Epidermal melanocyte (primary cell): ENCODE results near the gene RFESD.
"Not testable (repeated sequence)": the region's sequence is repeated elsewhere in the genome, so short reads cannot be mapped to it uniquely, and the experiment has no call there.

ENCODE experiments used
- DNase-seq: peaks from one replicate; pipeline ENCODE4 v3.0.0; 2011; ENCODE audit warnings: low spot score; ENCODE audit not compliant: insufficient read length

RFESD gene

DNA sequence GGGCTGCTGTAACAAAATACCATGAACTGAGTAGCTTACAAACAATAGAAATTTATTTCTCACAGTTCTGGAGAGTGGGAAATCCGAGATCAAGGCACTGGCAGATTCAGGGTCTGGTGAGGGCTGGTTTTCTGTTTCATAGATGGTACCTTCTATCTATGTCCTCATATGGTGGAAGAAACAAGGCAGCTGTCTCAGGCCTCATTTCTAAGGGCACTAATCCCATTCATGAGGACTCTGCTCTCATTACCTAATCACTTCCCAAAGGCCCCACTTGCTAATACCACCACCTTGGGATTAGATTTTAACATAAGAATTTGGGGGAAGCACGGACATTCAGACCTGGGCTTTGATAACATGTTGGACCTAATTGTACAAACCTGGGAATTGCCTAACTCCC, 13.5 kb downstream of the RFESD start:
- no peak for DNase-seq

DNA sequence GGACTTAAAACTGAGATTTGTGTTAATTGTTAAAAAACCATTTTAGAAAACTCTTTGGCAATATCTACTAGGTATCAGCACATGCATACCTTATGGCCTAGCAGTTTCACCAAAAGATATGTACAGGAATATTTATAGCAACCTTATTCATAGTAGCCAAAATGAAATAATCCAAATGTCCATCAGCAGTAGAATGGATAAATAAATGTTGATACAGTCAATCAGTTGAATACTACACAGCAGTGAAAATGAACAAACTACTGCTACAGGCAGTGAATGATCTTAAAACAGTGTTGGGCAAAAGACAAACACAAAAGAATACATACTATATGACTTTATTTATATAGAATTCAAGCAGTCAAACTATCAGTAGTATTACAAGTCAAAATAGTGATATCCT, 16.4 kb downstream of the RFESD start:
- DNase-seq: no peak

DNA sequence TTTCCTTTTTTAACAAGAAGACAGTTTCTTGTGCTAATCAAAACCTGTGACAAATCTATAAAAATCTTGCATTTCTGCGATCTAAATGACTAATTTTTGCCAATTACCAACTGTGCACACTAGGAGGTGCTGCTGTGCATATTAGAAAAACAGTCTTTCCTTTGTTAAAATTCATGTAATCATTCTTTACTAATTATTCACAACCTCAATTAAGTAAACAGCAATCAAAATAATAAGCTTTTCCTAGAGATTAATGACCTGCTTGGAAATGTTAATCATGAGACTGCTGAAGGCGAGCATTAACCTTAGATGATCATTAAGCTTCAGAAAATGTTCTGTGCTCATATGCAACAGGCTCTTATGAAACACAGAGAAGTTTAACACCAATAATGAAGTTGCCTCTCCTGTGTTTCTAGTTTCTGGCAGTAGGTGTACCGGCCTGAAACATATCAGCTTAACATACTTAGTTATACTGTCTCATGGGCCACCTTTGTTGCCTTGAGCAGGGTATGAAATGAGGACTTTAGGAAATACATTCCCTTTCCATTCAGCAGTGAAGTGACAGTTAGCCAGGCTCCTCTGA, 17.7 kb downstream of the RFESD start:
- DNase-seq: no peak

DNA sequence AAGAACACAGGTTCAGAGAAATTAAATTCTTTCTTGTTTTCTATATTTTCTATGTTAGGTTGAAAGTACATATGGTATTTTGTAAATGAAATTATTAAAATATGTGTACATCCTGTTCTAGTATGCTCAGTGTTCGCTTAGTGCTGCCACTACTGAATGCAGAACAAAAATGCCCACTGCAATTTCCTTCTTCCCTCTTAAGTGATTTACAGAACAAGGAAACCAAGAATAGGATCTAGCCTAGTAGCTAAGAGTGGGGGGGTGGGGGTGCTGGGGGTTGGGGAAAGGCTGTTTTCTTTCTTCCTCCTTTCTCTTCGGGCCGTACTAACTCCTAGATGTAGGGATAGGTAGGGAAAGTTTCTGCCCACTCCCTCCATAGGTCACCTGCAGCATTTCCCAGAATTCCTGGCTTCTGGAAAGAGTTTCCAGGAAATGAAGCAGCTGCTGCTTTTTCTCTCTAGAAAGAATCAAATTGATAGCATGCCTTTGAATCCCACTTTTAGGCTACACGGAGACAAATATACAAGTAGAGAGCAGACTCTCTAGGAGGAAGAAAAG, 20.6 kb downstream of the RFESD start:
- no peak for DNase-seq

DNA sequence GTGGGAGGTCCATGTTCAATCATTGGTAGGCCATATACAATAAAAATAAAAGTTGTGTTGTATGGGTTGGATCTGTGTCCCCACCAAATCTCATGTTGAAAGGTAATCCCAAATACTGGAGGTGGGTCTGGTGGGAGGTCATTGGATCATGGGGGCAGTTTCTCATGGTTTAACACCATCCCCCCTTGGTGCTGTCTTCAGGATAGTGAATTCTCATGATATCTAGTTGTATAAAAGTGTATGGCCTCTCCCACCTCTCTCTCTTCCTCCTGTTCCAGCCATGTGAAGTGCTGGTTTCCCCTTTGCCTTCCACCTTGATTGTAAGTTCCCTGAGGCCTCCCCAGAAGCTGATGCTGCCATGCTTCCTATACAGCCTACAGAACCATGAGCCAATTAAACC, 21.1 kb downstream of the RFESD start:
- no peak for DNase-seq

DNA sequence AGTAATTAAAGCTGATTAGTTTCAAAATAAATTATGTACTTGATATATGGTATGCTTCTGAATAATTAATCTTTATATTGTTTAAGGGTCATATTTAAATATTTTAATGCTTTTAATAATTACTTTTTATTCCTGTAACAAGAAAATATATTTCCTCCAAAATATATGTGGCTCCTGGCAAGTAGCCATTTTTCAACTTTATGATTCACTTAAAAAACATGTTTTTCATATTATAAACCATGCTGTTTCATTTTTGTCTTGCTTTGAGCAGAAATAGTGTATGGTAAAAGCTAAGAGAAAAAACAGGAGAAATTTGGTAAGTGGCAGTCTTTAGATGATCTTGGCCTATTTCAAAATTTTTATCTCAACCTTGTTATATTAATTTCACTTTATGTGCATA, 21.6 kb downstream of the RFESD start:
- no peak for DNase-seq

DNA sequence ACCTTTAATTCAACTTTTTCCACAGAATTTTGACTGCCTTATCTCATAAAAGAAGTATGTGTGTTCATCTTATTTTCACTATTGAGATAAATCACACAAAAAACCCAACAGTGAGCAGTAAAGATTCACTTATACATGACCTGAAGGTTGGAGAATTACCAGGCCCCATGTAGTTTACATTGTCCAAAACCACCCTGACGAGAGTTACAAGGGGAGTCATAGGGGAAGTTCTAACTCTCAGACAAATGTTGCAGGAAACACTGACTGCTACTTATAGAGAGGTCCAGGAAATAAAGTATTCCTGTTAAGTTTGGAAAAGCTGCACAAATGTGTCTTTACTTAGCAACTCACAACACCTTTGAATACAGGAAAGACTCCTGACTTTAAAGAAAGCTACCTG, 22.2 kb downstream of the RFESD start:
- no peak for DNase-seq

DNA sequence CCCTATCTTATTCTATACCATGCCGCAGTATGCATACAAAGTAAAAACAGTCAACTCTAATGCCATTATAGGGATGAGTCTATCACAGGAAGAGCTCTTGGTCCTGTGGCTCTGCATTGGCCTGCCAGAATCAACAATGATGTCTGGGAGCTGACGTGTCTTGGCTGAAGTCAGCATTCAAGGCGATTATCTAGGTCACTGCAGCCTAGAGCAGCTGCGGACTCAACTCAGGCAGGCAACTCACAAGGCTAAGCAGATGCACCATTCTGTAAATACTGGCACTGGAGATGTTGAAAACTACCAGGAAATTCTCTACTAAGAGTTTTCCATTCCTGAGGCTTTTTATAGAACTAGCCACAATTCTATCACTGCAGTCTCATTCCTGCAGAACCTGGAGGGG, 23.0 kb downstream of the RFESD start:
- no peak for DNase-seq

DNA sequence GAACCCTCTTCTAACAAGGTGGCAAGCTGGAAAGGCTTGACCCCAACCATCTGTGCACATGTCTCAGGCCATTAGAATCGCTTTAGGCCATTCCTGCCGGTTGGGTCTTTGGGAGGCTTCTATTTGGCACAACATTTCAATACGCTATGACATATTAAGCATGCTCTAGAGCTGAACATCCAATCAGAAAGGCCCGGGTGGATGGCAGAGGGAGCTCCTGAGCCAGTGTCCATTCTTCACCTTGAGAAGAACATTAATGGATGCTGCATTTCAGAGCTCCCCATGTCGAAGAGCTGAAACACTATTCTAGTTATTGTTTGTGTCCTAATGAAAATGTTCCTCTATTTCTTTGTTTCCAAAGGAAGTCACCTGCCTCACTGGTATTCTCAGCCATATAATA, 23.4 kb downstream of the RFESD start:
- DNase-seq: no peak

DNA sequence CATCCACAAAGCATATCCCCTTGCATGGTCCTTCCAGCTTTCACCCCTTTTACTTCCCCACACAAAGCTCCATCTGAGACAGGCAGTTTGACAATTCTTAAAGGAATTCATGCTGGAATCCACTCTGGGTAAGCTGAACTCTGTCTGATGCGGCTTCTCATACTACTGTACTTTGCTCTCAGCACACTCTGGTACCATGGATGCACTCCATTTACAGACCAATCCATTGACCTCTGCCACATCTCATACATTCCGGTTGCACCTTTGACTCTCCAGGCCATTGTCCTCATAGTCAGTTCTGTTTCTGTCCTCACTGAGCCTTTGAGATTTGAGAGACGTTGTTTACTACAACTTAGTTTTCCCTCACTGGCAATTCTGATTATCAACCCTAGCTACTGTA, 24.0 kb downstream of the RFESD start:
- no peak for DNase-seq

DNA sequence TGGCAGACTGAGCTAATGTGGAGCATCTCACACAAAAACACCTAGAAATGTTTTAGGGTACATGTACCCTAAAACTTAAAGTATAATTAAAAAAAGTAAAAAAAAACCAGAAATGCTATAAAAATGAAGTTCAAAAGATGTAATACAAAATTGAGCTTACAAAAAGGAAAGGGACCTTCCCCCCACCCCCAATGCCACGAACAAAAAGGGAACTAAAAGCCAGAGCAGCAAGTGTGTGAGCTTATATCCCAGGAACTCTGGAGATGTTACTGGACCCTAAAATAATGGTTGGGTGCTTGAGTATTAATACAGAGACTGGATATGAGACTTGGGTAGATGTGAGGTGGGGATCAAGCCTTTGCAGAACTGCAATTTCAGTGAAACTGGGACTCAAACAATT, 25.2 kb downstream of the RFESD start:
- DNase-seq: no peak

DNA sequence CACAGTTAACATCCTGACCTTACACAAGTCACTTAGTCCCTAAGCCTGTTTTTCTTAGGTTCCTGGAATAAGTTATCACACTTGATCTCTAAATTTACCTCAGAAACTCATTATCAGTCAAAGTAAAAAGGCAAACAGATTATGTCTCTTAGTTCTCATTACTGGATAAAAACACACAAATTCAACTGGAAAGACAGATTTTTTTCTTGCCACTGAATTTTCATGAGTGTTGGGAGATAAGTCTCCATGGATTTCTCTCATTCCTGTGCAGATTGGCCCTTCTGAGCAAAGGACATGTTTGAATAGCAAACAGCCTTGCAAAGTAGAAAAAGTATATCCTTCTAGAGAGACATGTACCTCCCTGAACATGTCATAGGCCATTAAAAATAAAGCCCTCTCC, 26.1 kb downstream of the RFESD start:
- DNase-seq: no peak

DNA sequence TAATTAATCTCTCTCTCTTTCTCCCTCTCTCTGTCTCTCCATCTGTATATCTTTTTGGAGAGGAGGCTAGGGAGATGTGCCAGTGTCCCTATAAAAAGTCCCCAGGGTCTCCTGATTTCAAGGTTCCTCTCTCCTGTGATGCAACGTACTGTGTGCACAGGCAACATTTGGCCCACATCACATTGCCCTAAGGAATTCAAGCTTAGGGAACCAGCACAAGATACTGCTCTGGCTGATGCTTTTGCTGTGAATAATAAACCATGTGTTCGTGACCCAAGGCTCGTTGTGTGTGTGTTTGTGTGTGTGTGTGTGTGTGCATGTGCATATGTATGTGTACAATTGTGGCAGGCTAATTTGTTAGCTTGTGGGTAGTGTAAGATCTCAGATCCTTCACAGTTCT, 26.5 kb downstream of the RFESD start:
- DNase-seq: no peak

DNA sequence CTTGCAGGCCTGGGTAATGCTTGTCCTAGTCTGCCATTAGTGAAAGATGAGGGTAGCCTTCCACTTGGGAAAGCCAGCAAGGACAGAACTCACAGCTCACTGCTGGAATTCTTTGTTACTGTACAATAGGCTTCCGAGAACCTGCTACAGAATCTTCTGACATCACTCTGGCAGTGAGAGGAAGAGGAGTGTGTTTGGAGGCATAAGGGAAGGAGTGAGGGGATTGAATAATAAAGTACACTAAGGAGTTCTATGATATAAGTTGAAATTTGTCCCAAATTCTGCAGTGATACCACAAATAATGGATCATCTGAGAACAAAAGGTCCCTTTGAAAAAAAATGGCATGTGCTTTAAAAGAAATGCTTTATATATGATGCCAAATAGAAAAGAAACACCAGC, 36.3 kb downstream of the RFESD start, which contains the start of gene SPATA9:
SPATA9 (minus strand) TSS at position 101 of the 400 bp plus-strand sequence. CDS start 137 bp downstream, outside the sequence.
- no peak for DNase-seq

DNA sequence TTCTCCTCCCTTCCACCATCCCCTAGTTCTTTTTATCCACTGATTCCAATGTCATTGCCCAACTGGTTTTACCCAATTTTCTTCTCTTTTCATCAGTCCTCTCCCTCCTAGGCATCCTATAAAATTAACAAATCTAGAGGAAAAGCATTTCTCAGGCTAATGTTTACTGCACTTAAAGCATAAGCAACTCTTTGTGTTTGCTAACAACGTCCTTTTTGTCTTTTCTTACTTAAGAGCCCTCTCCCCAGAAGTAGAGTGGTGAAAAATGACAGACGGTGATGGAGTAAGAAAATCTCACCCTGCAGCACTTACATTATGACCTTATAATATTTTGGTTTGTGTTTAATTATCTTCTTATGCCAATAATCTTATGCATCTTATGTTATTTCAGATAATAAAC, 37.8 kb downstream of the RFESD start:
- DNase-seq: peak; percentile 34

DNA sequence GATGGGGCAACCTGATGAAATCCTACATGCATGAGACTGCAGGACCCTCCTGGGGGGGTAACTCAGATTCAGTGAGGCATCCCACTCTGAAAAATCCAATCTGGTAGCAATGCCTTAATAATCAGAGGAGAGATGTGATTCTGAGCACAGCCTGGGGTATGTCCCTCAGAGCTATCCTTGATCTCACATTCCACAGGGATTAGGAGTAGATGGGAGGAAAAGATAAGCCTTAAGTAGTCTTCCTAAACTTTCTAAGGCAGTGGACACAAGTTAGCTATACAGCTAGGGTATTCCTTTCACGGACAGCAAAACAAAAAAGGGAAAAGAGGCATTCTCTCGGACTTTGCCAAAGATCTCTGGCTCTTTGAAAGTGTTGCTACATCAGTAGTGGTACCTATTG, 40.1 kb downstream of the RFESD start:
- no peak for DNase-seq

DNA sequence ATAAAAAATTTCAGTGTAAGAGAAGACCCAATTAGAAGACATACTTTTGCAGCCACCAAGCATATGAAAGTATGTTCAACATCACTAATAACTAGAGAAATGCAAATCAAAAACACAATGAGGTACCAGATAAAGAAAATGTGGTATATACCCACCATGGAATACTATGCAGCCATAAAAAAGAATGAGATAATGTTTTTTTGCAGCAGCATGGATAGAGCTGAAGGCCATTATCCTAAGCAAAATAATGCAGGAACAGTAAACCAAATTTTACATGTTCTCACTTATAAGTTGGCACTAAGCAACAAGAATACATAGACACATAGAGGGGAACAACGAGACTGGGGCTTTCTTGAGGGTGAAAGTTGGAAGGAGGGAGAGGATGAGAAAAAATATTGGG, 43.1 kb downstream of the RFESD start:
- DNase-seq: no peak

DNA sequence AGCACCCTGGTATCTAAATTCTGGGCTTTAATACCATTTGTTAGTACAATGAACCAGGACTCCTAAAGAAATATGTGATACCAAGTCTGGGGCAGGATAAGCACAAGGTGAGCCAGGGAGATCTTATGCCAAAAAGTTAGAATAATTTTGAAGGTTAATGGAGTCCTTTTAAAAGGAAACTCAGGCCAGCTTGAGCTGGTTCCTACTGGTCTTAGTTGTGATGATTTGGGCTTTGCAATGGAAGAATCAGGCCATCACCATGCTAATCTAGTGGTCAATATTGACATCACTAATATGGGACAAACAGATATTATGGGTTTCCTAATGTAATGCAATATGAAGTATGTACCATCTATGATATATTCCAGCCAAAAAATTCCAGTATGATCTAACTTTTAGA, 43.8 kb downstream of the RFESD start:
- no peak for DNase-seq

DNA sequence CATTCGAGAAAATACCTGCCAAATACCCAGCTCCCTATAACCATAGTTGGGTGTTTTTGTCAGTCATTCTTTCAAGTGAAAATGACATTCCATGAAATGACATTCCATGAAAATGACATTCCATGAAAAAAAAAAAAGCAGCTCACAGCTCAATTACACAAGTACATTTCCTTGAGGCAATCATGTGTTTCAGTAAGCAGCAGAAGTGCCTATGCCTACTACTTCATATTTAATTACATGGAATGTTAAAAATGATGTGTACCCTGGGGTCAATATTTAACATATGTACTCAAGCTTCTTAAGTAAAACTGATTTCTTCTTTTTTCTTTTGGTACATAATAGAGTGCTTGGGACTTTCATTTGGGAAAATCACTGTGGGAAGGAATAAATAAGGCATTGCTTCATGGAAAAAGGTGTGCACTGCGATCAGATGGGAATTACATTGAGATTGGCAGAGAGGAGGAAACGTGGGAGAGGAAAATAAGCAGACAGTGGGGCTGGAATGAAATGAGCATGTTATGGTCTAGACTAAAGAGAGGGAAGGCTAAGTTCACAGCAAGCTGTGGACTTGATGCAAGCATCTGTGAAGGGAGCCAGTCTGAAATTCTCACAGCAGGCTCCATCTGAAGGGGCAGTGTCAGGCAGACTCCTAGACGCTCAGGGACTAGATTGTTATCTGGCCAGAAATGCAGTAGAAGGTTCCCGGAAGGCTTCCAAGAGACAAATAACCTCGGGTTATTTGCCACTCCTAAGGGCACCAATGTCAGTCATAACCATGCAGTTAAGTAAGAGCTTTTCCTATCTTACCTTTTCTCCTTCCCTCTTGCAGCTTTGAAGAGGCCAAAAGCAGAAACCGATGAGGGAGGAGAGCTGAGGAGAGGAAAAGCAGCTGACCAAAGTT, 51.5 kb downstream of the RFESD start:
- DNase-seq: no peak

DNA sequence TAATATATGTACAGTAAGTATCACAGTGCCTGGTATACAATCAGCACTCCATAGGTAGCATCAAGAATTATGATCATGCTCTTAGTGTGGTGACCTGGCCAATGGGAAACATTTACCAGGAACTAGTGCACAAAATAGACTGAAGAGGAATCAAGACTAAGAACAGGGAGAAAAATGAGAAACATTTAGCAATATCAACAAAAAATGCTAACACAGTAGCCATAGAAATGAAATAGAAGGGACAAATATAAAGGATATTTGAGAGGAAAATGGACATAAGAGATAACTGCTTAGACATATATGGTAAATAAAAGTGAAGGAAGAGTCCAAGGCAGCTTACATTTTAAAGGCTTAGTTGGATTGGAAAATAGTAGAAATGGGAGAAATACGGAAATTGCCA, 52.8 kb downstream of the RFESD start:
- no peak for DNase-seq

DNA sequence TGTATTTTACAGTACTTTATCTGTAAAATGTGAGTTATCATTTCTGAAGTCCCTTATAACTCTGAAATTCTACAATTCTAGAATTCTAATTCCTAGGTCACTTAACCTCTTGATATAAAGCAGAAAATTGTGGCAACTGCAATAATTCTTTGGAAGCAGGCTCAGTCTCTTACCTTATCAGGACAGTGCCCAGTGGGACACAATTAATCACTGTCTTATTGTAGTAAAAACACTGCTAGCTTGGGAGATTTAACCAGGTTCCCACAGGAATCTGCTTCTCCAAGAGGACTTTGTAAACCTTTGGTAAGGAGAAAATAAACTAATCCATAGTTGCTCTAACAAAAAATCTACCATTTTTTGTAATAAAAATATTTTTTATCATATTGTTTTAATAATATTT, 54.5 kb downstream of the RFESD start:
- DNase-seq: no peak

DNA sequence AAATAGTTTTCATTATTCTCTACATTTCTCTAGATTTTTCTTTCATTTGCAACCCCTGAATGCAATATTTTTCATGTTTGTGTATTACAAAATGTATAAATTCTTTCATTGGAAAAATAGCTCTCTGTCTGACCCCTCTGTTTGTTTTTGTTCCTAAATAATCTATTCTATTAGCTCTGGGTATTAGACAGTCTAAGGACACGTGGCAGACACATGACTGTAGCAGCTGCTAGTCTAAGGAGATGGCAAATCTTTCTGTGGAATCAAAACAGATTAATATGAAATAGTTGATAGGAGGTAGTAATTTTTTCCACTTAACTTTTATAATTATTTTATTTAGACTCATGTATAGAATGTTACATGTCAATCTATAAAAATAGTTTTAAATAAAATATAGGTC, 57.6 kb downstream of the RFESD start:
- no peak for DNase-seq

DNA sequence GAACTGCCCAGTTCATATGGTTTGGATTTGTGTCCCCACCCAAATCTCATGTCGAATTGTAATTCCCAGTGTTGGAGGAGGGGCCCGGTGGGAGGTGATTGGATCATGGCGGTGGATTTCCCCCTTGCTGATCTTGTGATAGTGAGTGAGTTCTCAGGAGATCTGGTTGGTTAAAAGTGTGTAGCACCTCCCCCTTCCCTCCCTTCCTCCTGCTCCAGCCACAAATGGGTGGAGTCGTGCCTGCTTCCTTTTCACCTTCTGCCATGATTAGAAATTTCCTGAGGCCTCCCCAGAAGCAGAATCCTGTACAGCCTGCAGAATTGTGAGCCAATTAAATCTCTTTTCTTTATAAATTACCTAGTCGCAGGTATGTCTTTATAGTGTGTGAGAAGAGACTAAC, 59.6 kb downstream of the RFESD start:
- DNase-seq: not testable (repeated sequence)
